Endothelial cell of umbilical vein (primary cell): ENCODE measurements around the gene TRMT44. TPM values are rescaled to one million over a fixed set of nuclear protein-coding genes. Genes with fewer than 3 reads are reported as not detected.

ENCODE experiments used
- BruUV-seq: library from RNA; stranded (reverse); fragments of 400-500 nt; replicated peaks from 2 replicates; lab custom pipeline; 2021; lab: Mats Ljungman, UMichigan
- CTCF ChIA-PET: fragments of 300-600, 350-600 bp; sonication (Branson Sonifier 250); formaldehyde crosslinking; loops from one replicate; lab custom pipeline; 2021; ENCODE audit warnings: antibody characterized with exemption, inconsistent platforms; lab: Charles Lee
- POLR2A ChIA-PET: fragments of 300-600, 350-600 bp; sonication (Branson Sonifier 250); formaldehyde crosslinking; loops from one replicate; lab custom pipeline; 2021; ENCODE audit warnings: antibody characterized with exemption, inconsistent platforms; lab: Charles Lee
- DNase-seq: peaks from one replicate; pipeline ENCODE4 v3.0.0-alpha.2; 2011; ENCODE audit warnings: low read depth, low spot score
- FAIRE-seq: peaks from 2 replicates; lab custom pipeline; 2011; peaks lifted over from hg19 to GRCh38; lab: Jason Lieb, UNC
- H2AFZ ChIP-seq: 2 replicates; pipeline ENCODE4 v1.6.0; 2012; ENCODE audit warnings: low read depth, low read length, control low read depth, inconsistent platforms
- H3K27ac ChIP-seq: 2 replicates; pipeline ENCODE4 v1.5.1; 2011; ENCODE audit warnings: low read depth, mild to moderate bottlenecking, control low read depth, low read length, moderate library complexity; ENCODE audit not compliant: insufficient read depth
- H3K27me3 ChIP-seq, 2 experiments: 2 replicates each; pipeline versions ENCODE4 v1.6.0 to v1.6.1; 2011; ENCODE audit warnings: low read length in 2 of 2, mixed read lengths in 1 of 2; ENCODE audit not compliant: control insufficient read depth in 2 of 2, insufficient read depth in 2 of 2
- H3K36me3 ChIP-seq, 2 experiments: 2 replicates in 1 of 2; 3 replicates in 1 of 2; pipeline ENCODE4 v1.5.1; 2011; ENCODE audit warnings: low read length in 2 of 2, mild to moderate bottlenecking in 1 of 2, moderate library complexity in 1 of 2; ENCODE audit not compliant: control insufficient read depth in 2 of 2, insufficient read depth in 2 of 2; ENCODE audit errors: extremely low read depth in 1 of 2
- H3K4me1 ChIP-seq: 3 replicates; pipeline ENCODE4 v1.5.1; 2011; ENCODE audit warnings: mild to moderate bottlenecking, low read length; ENCODE audit not compliant: control insufficient read depth, insufficient read depth; ENCODE audit errors: extremely low read depth
- H3K4me2 ChIP-seq: 2 replicates; pipeline ENCODE4 v1.6.1; 2011; ENCODE audit warnings: low read length, control low read depth, mixed read lengths; ENCODE audit not compliant: insufficient read depth
- H3K4me3 ChIP-seq, 3 experiments: fragments of 200-600 bp in 1 of 3; sonication (generic), shearing (Covaris generic) in 1 of 3; replicated peaks in 1 of 3; 2 replicates each; pipeline ENCODE4 v1.5.1; 2011 to 2016; ENCODE audit warnings: control low read depth in 3 of 3, low read length in 3 of 3, mild to moderate bottlenecking in 2 of 3, inconsistent platforms in 1 of 3, low read depth in 1 of 3, moderate library complexity in 1 of 3; ENCODE audit not compliant: insufficient read depth in 1 of 3
- H3K79me2 ChIP-seq: 2 replicates; pipeline ENCODE4 v1.6.0; 2012; ENCODE audit warnings: low read length, inconsistent platforms; ENCODE audit not compliant: control insufficient read depth, insufficient read depth
- H3K9ac ChIP-seq: replicated peaks from 2 replicates; pipeline ENCODE3; 2011; ENCODE audit warnings: low read length, control low read depth; ENCODE audit not compliant: insufficient read depth; ENCODE audit errors: extremely low read depth
- H3K9me1 ChIP-seq: replicated peaks from 3 replicates; pipeline ENCODE4 v1.6.0; 2011; ENCODE audit warnings: mild to moderate bottlenecking, low read length; ENCODE audit not compliant: control insufficient read depth, insufficient read depth; ENCODE audit errors: extremely low read depth
- H3K9me3 ChIP-seq: replicated peaks from 2 replicates; pipeline ENCODE4 v1.5.1; 2012; ENCODE audit warnings: low read length, inconsistent platforms; ENCODE audit not compliant: control insufficient read depth, insufficient read depth
- H4K20me1 ChIP-seq: replicated peaks from 2 replicates; pipeline ENCODE3; 2011; ENCODE audit warnings: mild to moderate bottlenecking, low read length; ENCODE audit not compliant: control insufficient read depth, insufficient read depth; ENCODE audit errors: extremely low read depth
- CTCF ChIP-seq, 2 donors: IDR thresholded peaks; 1 replicate in 1 of 2; 2 replicates in 1 of 2; pipeline ENCODE4 v1.5.1; 2011; ENCODE audit warnings: low read length in 2 of 2, mild to moderate bottlenecking in 2 of 2, moderate library complexity in 2 of 2, control low read depth in 1 of 2, inconsistent platforms in 1 of 2, low read depth in 1 of 2; ENCODE audit not compliant: insufficient read depth in 1 of 2; ENCODE audit errors: extremely low read depth in 1 of 2
- GATA2 ChIP-seq: IDR thresholded peaks from 2 replicates; pipeline ENCODE4 v1.7.0; 2011; ENCODE audit warnings: low read depth, mild to moderate bottlenecking, moderate library complexity, mixed read lengths, low read length; ENCODE audit not compliant: insufficient read length, insufficient read depth
- JUN ChIP-seq: IDR thresholded peaks from 2 replicates; pipeline ENCODE4 v1.6.1; 2011; ENCODE audit warnings: borderline replicate concordance, low read depth; ENCODE audit not compliant: insufficient read length, insufficient read depth
- MYC ChIP-seq: IDR thresholded peaks from one replicate; pipeline ENCODE4 v1.6.1; 2011; ENCODE audit warnings: mild to moderate bottlenecking, low read depth, low read length
- POLR2A ChIP-seq: IDR thresholded peaks from 2 replicates; pipeline ENCODE4 v1.6.1; 2012; ENCODE audit warnings: low read depth, mild to moderate bottlenecking, control low read depth, low read length
- POLR2AphosphoS5 ChIP-seq: IDR thresholded peaks from 2 replicates; pipeline ENCODE4 v1.6.1; 2012; ENCODE audit warnings: low read depth, mild to moderate bottlenecking, control low read depth, low read length, moderate library complexity; ENCODE audit not compliant: insufficient read depth
- dilution Hi-C: fragments of 300-500 bp; cut with MboI; formaldehyde crosslinking; loops from one replicate; pipeline ENCODE4 v1.15.0; 2019; ENCODE audit warnings: low sequenced_read_pairs; ENCODE audit not compliant: extremely low pct_ligation_motif_present
- intact Hi-C: fragments of 100-400 bp; cut with micrococcal nuclease; formaldehyde crosslinking; loops from one replicate; pipeline ENCODE4 v1.10.0; 2022
- polyA plus RNA-seq, 4 experiments: library from polyadenylated mRNA; depleted of rRNA in 3 of 4; stranded (reverse) in 3 of 4; unstranded in 1 of 4; fragments of >200 nt; gene quantifications; 2 replicates each; pipeline versions ENCODE4 v1.2.1 to v1.2.3, GENCODE V29; 2011 to 2012; ENCODE audit warnings: missing spikeins in 1 of 4
- total RNA-seq: library from RNA; stranded (reverse); gene quantifications from 2 replicates; pipeline ENCODE4 v1.2.3, GENCODE V29; 2021

Gene TRMT44
- total and polyA plus RNA-seq, 2 donors (not counting 3 experiments of a cell fraction or from before 2014, with no cell fraction given), result 10.4 to 17.3 TPM

GRCh38 chr4:8402181-8402597 lies 38.4 kb upstream of the TRMT44 start:
- POLR2A ChIA-PET, result interaction anchor here (1.5 kb wide), 1 partner anchor 133 kb away, joined by 3 read pairs; the partner anchor contains the start of gene HTRA3
- FAIRE-seq, result no peak
- peaks cover 11% of the 10 kb centered on the region for H3K4me1 ChIP-seq
- no peak overlapping the region for H3K4me2 ChIP-seq
- no peak overlapping the region for H3K9ac ChIP-seq
- no peaks in the 10 kb centered on the region for H3K27me3 ChIP-seq
- H2AFZ ChIP-seq, result no peak overlapping the region
- H4K20me1 ChIP-seq, result no peaks in the 10 kb centered on the region
- H3K4me3 ChIP-seq, result no peak overlapping the region
- H3K36me3 ChIP-seq, result peaks cover 0 to 11% of the 10 kb centered on the region in 2 experiments
- BruUV-seq, result no TSS peak
- TF ChIP-seq MYC, result no peak
- no peak for TF ChIP-seq CTCF (IDR thresholded peaks at IDR 0.05; ENCODE audit: extremely low read depth in 1 of 2, insufficient read depth in 1 of 2, low read depth in 1 of 2, low read length in 2 of 2)
- TF ChIP-seq POLR2A, result no peak
- TF ChIP-seq POLR2AphosphoS5, result no peak
- TF ChIP-seq JUN, result no peak
- no peak for TF ChIP-seq GATA2
- H3K27ac ChIP-seq, result no peak overlapping the region
- CTCF ChIA-PET, result interaction anchor here (0.6 to 6.7 kb wide), 27 partner anchors 8 to 244 kb away, joined by 3 to 242 read pairs (median 7); partner anchors contain the start of gene HTRA3
- H3K9me3 ChIP-seq, result no peaks in the 10 kb centered on the region
- no peaks in the 10 kb centered on the region for H3K79me2 ChIP-seq
- DNase-seq, result no peak
- dilution Hi-C loops, result no loop called here
- intact Hi-C loops, result loop anchor here (2.0 kb wide), 1 partner anchor 225 kb away; no protein-coding TSS in a partner anchor
- no peaks in the 10 kb centered on the region for H3K9me1 ChIP-seq
